ENCODE data around the gene ARHGAP33. TPM values are rescaled to one million over a fixed set of nuclear protein-coding genes. Genes with fewer than 3 reads are reported as not detected.
"Not testable (repeated sequence)": the region's sequence is repeated elsewhere in the genome, so short reads cannot be mapped to it uniquely, and the experiment has no call there.

Gene ARHGAP33
- total RNA-seq, 2 experiments from 2014 or later = 64.4 to 76.5 TPM

DNA sequence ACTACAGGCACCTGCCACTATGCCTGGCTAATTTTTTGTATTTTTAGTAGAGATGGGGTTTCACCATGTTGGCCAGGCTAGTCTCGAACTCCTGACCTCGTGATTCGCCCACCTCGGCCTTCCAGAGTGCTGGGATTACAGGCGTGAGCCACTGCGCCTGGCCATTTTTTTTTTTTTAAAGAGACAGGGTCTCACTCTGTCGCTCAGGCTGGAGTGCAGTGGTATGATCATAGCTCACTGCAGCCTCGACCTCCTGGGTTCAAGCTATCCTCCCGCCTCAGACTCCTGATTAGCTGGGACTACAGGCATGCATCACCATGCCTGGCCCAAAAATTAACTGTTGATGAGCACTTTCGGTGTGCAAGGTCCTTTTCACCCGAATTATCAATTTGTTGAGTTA is 60.7 kb downstream of the ARHGAP33 start:
- H3K36me3 Mint-ChIP-seq; ATAC-seq (ENCODE audit: low read depth); H3K9me3 Mint-ChIP-seq; H3K4me3 Mint-ChIP-seq; H3K27ac Mint-ChIP-seq; DNase-seq; H3K4me1 Mint-ChIP-seq: not testable (repeated sequence)
- POLR2A ChIA-PET = interaction anchor here (0.7 kb wide), 1 partner anchor 33 kb away, joined by 3 read pairs; no protein-coding TSS in a partner anchor
- peaks cover 10% of the 10 kb centered on the region for H3K27me3 Mint-ChIP-seq

Other genes starting within 250 kb of the ARHGAP33 start
- gene SBSN, start 247.3 kb upstream of the ARHGAP33 start, total RNA-seq = not detected
- gene GAPDHS, start 242.1 kb upstream of the ARHGAP33 start, total RNA-seq = not detected
- 10 to 100 TPM; 37.2 to 38.2 TPM for gene TMEM147, start 229.9 kb upstream of the ARHGAP33 start, total RNA-seq
- gene ATP4A, start 211.9 kb upstream of the ARHGAP33 start, total RNA-seq = not detected
- gene PMIS2, start 189.4 kb upstream of the ARHGAP33 start, total RNA-seq = not detected
- gene HAUS5, start 162.8 kb upstream of the ARHGAP33 start, total RNA-seq = 10 to 100 TPM; 50.5 to 51.7 TPM
- 10 to 100 TPM; 87.4 to 92.2 TPM for gene RBM42, start 146.5 kb upstream of the ARHGAP33 start, total RNA-seq
- gene ETV2, start 133.8 kb upstream of the ARHGAP33 start, total RNA-seq = 1 to 10 TPM; 1.6 to 1.9 TPM
- 100 to 1,000 TPM; 407 to 412 TPM for gene COX6B1, start 127.2 kb upstream of the ARHGAP33 start, total RNA-seq
- 1 to 10 TPM in 1 of 2 experiments, under 1 TPM in 1; 0.88 to 1.7 TPM for gene UPK1A, start 109.0 kb upstream of the ARHGAP33 start, total RNA-seq
- 10 to 100 TPM; 24.5 to 33.6 TPM for gene ZBTB32, start 71.0 kb upstream of the ARHGAP33 start, total RNA-seq
- gene KMT2B, start 57.6 kb upstream of the ARHGAP33 start, total RNA-seq = 10 to 100 TPM; 74.6 to 75.9 TPM
- gene IGFLR1, start 33.1 kb upstream of the ARHGAP33 start, total RNA-seq = 10 to 100 TPM; 63.0 to 63.4 TPM
- 10 to 100 TPM; 31.9 to 33.1 TPM for gene U2AF1L4, start 30.1 kb upstream of the ARHGAP33 start, total RNA-seq
- gene PSENEN, start 29.9 kb upstream of the ARHGAP33 start, total RNA-seq = 10 to 100 TPM; 35.7 to 36.3 TPM
- 10 to 100 TPM; 18.3 to 22.4 TPM for gene LIN37, start 27.0 kb upstream of the ARHGAP33 start, total RNA-seq
- gene HSPB6, start 18.5 kb upstream of the ARHGAP33 start, total RNA-seq = under 1 TPM in 1 of 2 experiments, not detected in 1; 0.36 TPM
- 10 to 100 TPM; 53.0 to 59.9 TPM for gene PROSER3, start 17.4 kb upstream of the ARHGAP33 start, total RNA-seq
- gene PRODH2, start 37.3 kb downstream of the ARHGAP33 start, total RNA-seq = not detected
- gene NPHS1, start 76.9 kb downstream of the ARHGAP33 start, total RNA-seq = under 1 TPM in 1 of 2 experiments, not detected in 1; 0.40 TPM
- gene KIRREL2, start 81.3 kb downstream of the ARHGAP33 start, total RNA-seq = 1 to 10 TPM; 2.9 to 3.0 TPM
- 1 to 10 TPM; 1.2 to 1.4 TPM for gene APLP1, start 93.0 kb downstream of the ARHGAP33 start, total RNA-seq
- gene NFKBID, start 125.0 kb downstream of the ARHGAP33 start, total RNA-seq = 10 to 100 TPM; 40.7 to 48.7 TPM
- 100 to 1,000 TPM; 186 to 190 TPM for gene HCST, start 127.0 kb downstream of the ARHGAP33 start, total RNA-seq
- gene TYROBP, start 132.7 kb downstream of the ARHGAP33 start, total RNA-seq = 10 to 100 TPM; 10.6 to 11.2 TPM
- 10 to 100 TPM; 10.7 to 12.4 TPM for gene LRFN3, start 160.8 kb downstream of the ARHGAP33 start, total RNA-seq
- gene SDHAF1, start 219.6 kb downstream of the ARHGAP33 start, total RNA-seq = 10 to 100 TPM; 22.2 to 22.8 TPM
- 1 to 10 TPM; 3.3 to 3.8 TPM for gene SYNE4, start 233.2 kb downstream of the ARHGAP33 start, total RNA-seq
- 10 to 100 TPM; 56.4 to 61.1 TPM for gene ALKBH6, start 238.6 kb downstream of the ARHGAP33 start, total RNA-seq